HEK293 (cell line): ENCODE data around the gene POLR3GL.

Experiments used
- EGR2 ChIP-seq: fragments of 450-650 bp; formaldehyde crosslinking; IDR thresholded peaks from 2 replicates; pipeline ENCODE4 v1.5.1; 2016; ENCODE audit warnings: low read depth, missing biosample characterization, missing genetic modification characterization
- GLIS1 ChIP-seq: fragments of 450-650 bp; formaldehyde crosslinking; IDR thresholded peaks from 2 replicates; pipeline ENCODE4 v1.5.1; 2016; ENCODE audit warnings: missing biosample characterization, missing genetic modification characterization
- IKZF3 ChIP-seq: fragments of 450-650 bp; IDR thresholded peaks from 2 replicates; pipeline ENCODE4 v1.5.0; 2018; ENCODE audit warnings: missing biosample characterization, mild to moderate bottlenecking, missing genetic modification characterization, moderate library complexity
- INSM2 ChIP-seq: fragments of 450-650 bp; formaldehyde crosslinking; IDR thresholded peaks from 2 replicates; pipeline ENCODE4 v1.5.1; 2016; ENCODE audit warnings: missing biosample characterization, missing genetic modification characterization
- PRDM4 ChIP-seq: fragments of 450-650 bp; formaldehyde crosslinking; IDR thresholded peaks from 2 replicates; pipeline ENCODE4 v1.5.1; 2017; ENCODE audit warnings: missing biosample characterization, missing genetic modification characterization
- PRDM6 ChIP-seq: fragments of 450-650 bp; formaldehyde crosslinking; IDR thresholded peaks from 2 replicates; pipeline ENCODE4 v1.5.1; 2017; ENCODE audit warnings: missing biosample characterization, missing genetic modification characterization
- SP7 ChIP-seq: fragments of 450-650 bp; formaldehyde crosslinking; IDR thresholded peaks from 2 replicates; pipeline ENCODE4 v1.5.1; 2016; ENCODE audit warnings: missing biosample characterization, missing genetic modification characterization
- TSHZ1 ChIP-seq: fragments of 450-650 bp; formaldehyde crosslinking; IDR thresholded peaks from 2 replicates; pipeline ENCODE4 v1.5.1; 2016; ENCODE audit warnings: missing biosample characterization, missing genetic modification characterization, borderline replicate concordance
- ZBTB17 ChIP-seq: fragments of 450-650 bp; formaldehyde crosslinking; IDR thresholded peaks from 2 replicates; pipeline ENCODE4 v1.5.1; 2016; ENCODE audit warnings: missing biosample characterization, missing genetic modification characterization
- ZBTB44 ChIP-seq: fragments of 450-650 bp; IDR thresholded peaks from 2 replicates; pipeline ENCODE4 v1.5.1; 2018; ENCODE audit warnings: missing biosample characterization, mild to moderate bottlenecking, missing genetic modification characterization
- ZBTB48 ChIP-seq: fragments of 450-650 bp; formaldehyde crosslinking; IDR thresholded peaks from 2 replicates; pipeline ENCODE4 v1.5.1; 2016; ENCODE audit warnings: missing biosample characterization, missing genetic modification characterization
- ZBTB8A ChIP-seq: fragments of 450-650 bp; formaldehyde crosslinking; IDR thresholded peaks from 2 replicates; pipeline ENCODE4 v1.5.1; 2016; ENCODE audit warnings: missing biosample characterization, missing genetic modification characterization
- ZEB2 ChIP-seq: fragments of 450-650 bp; formaldehyde crosslinking; IDR thresholded peaks from 2 replicates; pipeline ENCODE4 v1.5.1; 2016; ENCODE audit warnings: missing biosample characterization, missing genetic modification characterization
- ZFP37 ChIP-seq: fragments of 450-650 bp; formaldehyde crosslinking; IDR thresholded peaks from 2 replicates; pipeline ENCODE4 v1.5.1; 2016; ENCODE audit warnings: missing biosample characterization, missing genetic modification characterization
- ZNF266 ChIP-seq: fragments of 450-650 bp; formaldehyde crosslinking; IDR thresholded peaks from 2 replicates; pipeline ENCODE4 v1.5.1; 2016; ENCODE audit warnings: missing biosample characterization, missing genetic modification characterization, low read depth
- ZNF324 ChIP-seq: fragments of 450-650 bp; formaldehyde crosslinking; IDR thresholded peaks from 2 replicates; pipeline ENCODE4 v1.5.1; 2016; ENCODE audit warnings: missing biosample characterization, missing genetic modification characterization
- ZNF354C ChIP-seq: fragments of 450-650 bp; formaldehyde crosslinking; IDR thresholded peaks from 2 replicates; pipeline ENCODE4 v1.5.1; 2016; ENCODE audit warnings: missing biosample characterization, missing genetic modification characterization, low read depth, borderline replicate concordance
- ZNF366 ChIP-seq: fragments of 450-650 bp; formaldehyde crosslinking; conservative IDR thresholded peaks from 2 replicates; pipeline ENCODE4 v1.5.1; 2016; ENCODE audit warnings: missing biosample characterization, missing genetic modification characterization
- ZNF391 ChIP-seq: fragments of 450-650 bp; formaldehyde crosslinking; IDR thresholded peaks from 2 replicates; pipeline ENCODE4 v1.5.1; 2016; ENCODE audit warnings: low read depth, missing biosample characterization, missing genetic modification characterization, borderline replicate concordance
- ZNF473 ChIP-seq: fragments of 450-650 bp; formaldehyde crosslinking; IDR thresholded peaks from 2 replicates; pipeline ENCODE4 v1.5.1; 2017; ENCODE audit warnings: missing biosample characterization, missing genetic modification characterization
- ZNF501 ChIP-seq: fragments of 450-650 bp; formaldehyde crosslinking; IDR thresholded peaks from 2 replicates; pipeline ENCODE4 v1.5.1; 2016; ENCODE audit warnings: missing biosample characterization, missing genetic modification characterization
- ZNF544 ChIP-seq: fragments of 450-650 bp; formaldehyde crosslinking; IDR thresholded peaks from 2 replicates; pipeline ENCODE4 v1.5.0; 2017; ENCODE audit warnings: missing biosample characterization, missing genetic modification characterization
- ZNF623 ChIP-seq: fragments of 450-650 bp; formaldehyde crosslinking; IDR thresholded peaks from 2 replicates; pipeline ENCODE4 v1.5.1; 2016; ENCODE audit warnings: missing biosample characterization, missing genetic modification characterization
- ZNF639 ChIP-seq: fragments of 450-650 bp; formaldehyde crosslinking; IDR thresholded peaks from 2 replicates; pipeline ENCODE4 v1.5.1; 2016; ENCODE audit warnings: missing biosample characterization, missing genetic modification characterization
- ZNF654 ChIP-seq: fragments of 450-650 bp; formaldehyde crosslinking; IDR thresholded peaks from 2 replicates; pipeline ENCODE4 v1.5.1; 2016; ENCODE audit warnings: low read depth, missing biosample characterization, missing genetic modification characterization
- ZSCAN16 ChIP-seq: fragments of 450-650 bp; formaldehyde crosslinking; IDR thresholded peaks from 2 replicates; pipeline ENCODE4 v1.5.1; 2016; ENCODE audit warnings: missing biosample characterization, missing genetic modification characterization

The POLR3GL gene

GRCh38 chr1:145978854-145979745 is 14.6 kb downstream of the POLR3GL start (continued):
- TF ChIP-seq TSHZ1 (tag by site-specific recombination): peak; percentile 34; the same call in 1 of the 2 replicates
- TF ChIP-seq ZBTB44 (tag by site-specific recombination): 0 out of 2 replicates have a peak, but pooled peaks have one; percentile 40
- peak; percentile 90 for TF ChIP-seq ZEB2 (tag by site-specific recombination)
- TF ChIP-seq ZNF391 (tag by site-specific recombination): no peak
- TF ChIP-seq ZSCAN16 (tag by site-specific recombination): no peak
- TF ChIP-seq ZBTB8A (tag by site-specific recombination): no peak
- TF ChIP-seq ZNF324: 0 out of 2 replicates have a peak, but pooled peaks have one; percentile 12
- TF ChIP-seq EGR2: peak; percentile 91
- peak; percentile 42; the same call in 1 of the 2 replicates for TF ChIP-seq ZNF639
- peak; percentile 16; the same call in 1 of the 2 replicates for TF ChIP-seq GLIS1 (tag by site-specific recombination)
- TF ChIP-seq ZNF623 (tag by site-specific recombination): no peak
- peak; percentile 87 for TF ChIP-seq SP7 (tag by site-specific recombination)
- TF ChIP-seq ZNF266: no peak; the same call in 1 of the 2 replicates
- TF ChIP-seq INSM2 (tag by site-specific recombination): peak; percentile 80; the same call in 1 of the 2 replicates
- TF ChIP-seq ZBTB17: peak; percentile 90
- peak; percentile 92 for TF ChIP-seq PRDM4
- TF ChIP-seq ZBTB48 (tag by site-specific recombination): peak; percentile 99
- TF ChIP-seq ZNF366 (tag by site-specific recombination): peak; percentile 97
- TF ChIP-seq ZNF654 (tag by site-specific recombination): 0 out of 2 replicates have a peak, but pooled peaks have one; percentile 6
- peak; percentile 30; the same call in 1 of the 2 replicates for TF ChIP-seq ZNF501 (tag by site-specific recombination)
- TF ChIP-seq PRDM6 (tag by site-specific recombination): peak; percentile 34; the same call in 1 of the 2 replicates
- no peak for TF ChIP-seq ZFP37 (tag by site-specific recombination)
- no peak for TF ChIP-seq ZNF354C
- no peak for TF ChIP-seq ZNF544
- TF ChIP-seq ZNF473: no peak
- peak; percentile 96 for TF ChIP-seq IKZF3
